Left ventricle myocardium superior (tissue), 1 donor: Measurements from ENCODE around the gene CFL2. TPM values are rescaled to one million over a fixed set of nuclear protein-coding genes. Genes with fewer than 3 reads are reported as not detected.

Experiments used
- ATAC-seq: fragments of 200-7000 bp; cut with Tn5 transposase; one replicate; pipeline ENCODE4 v1.9.1; 2020; ENCODE audit warnings: mild to moderate bottlenecking, moderate library complexity
- DNase-seq: peaks from one replicate; pipeline ENCODE4 v3.0.0-alpha.2; 2020
- intact Hi-C: fragments of 100-400 bp; cut with micrococcal nuclease; formaldehyde crosslinking; loops from one replicate; pipeline ENCODE4 v1.11.0; 2022
- total RNA-seq: library from RNA; stranded (reverse); fragmentation: NEBNext Ultra II Directional; extraction: Animal tissue kit (Norgen Biotek cat#: 25700); gene quantifications from one replicate; pipeline ENCODE4 v1.2.1, GENCODE V29; 2021
- donor health status: DM: no; HTN: yes; CAD: no; lungs with severe emphysema.

Gene CFL2
- total RNA-seq, 1 donor from 2014 or later, result 414 TPM

DNA sequence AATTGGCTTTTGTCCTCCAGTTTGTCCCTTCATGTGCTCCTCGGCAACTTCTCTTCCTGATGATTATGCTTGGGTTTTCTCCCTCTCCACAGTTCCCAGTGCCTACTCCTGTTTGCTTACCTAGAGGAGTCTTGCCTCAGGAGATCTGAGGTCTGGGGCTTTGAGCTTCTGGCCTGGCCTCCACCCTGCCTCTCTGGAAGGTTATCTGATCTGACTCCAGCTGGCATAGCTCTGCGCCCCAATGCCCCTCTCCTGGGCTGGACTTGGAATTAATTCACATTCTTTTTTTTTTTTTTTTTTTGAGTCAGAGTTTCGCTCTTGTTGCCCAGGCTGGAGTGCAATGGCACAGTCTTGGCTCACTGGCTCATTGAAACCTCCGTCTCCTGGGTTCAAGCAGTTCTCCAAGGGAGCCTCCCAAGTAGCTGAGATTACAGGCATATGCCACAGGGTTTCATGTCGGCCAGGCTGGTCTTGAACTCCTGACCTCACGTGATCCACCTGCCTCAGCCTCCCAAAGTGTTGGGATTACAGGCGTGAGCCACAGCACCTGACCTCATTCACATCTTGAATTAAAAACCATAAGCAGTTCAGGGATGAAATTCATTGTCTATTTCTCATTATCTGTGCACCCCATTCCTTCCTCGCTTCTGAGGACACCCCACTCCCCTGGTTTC is 33.5 kb downstream of the CFL2 start:
- ATAC-seq (no peak), DNase-seq (no peak)
- intact Hi-C loops, result no loop called here

DNA sequence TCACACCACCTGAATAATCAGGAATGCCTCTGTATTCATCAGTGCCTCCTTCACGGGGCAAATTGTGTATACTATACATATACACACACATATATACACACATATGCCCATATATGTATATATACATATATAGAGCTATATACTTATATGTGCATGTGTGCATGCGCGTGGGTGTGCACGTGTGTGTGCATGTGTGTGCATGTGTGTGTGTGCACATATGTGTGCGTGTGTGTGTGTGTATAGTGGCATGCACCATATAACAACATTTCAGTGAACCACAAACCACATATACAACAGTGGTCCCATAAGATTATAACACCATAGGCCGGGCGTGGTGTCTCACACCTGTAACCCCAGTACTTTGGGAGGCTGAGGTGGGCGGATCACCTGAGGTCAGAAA is 35.7 kb downstream of the CFL2 start:
- no peak for DNase-seq
- ATAC-seq, result no peak
- intact Hi-C loops, result no loop called here

DNA sequence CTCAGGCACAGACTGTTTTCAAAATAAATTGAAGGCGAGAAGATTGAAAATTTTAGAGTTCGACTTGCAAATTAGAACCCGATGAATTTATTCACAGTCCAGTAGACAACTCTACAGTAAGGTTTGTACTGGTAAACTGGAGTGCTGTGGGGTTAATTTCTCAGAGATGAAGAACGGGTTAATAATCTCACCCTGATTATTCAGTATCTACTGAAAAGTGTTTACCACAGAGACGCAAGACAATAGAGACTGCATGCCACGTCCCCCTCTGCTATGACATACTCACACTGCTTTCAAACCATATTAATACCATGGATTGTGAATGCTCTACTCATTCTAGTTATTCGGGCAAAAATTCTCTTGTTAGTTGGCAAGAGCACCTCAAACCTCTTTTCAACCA is 36.1 kb downstream of the CFL2 start:
- DNase-seq (no peak), ATAC-seq (no peak)
- intact Hi-C loops, result no loop called here

DNA sequence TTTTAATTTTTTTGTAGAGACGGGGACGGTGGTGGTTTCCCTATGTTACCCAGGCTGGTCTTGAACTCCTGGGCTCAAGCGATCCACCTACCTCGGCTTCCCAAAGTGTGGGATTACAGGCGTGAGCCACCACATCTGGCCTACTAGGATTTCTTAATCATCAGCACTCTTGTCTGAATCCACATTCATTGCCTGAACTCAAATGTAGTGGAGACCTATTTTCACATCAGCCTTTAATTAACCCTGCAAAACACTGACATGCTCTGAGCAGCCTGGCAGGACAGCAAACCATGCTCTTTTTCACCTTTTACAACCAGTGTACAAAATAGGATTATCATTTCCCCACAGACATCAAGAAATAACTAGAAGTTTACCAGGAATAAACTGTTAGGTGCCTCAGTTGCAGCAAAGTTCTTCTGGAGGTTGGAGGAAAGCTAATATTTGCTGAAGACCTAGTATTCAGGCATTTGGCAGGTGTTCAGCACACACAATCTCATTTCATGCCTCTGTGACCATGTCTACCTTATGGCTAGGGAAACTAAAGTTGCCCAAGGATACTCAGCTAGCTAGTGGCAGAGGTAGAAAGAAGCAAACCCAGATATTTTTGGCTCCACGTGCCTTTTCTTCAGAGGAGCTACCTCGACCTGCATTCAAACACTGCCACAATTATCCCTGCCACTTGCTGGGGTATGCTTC is 37.7 kb downstream of the CFL2 start:
- intact Hi-C loops, result no loop called here
- ATAC-seq (no peak), DNase-seq (no peak)

DNA sequence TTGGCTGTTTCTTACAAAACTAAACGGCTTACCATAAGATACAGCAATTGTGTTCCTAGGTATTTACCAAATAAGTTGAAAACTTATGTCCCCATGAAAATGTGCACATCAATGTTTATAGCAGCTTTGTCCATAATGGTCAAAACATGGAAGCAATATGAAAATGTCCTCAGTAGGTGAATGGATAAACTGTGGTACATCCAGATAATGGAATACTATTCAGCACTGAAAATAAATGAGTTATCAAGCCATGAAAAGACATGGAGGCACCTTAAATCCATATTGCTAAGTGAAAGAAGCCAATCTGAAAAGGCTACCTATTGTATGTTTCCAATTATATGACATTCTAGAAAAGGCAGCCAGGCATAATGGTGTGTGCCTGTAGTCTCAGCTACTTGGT is 40.7 kb downstream of the CFL2 start:
- DNase-seq (no peak), ATAC-seq (no peak)
- intact Hi-C loops, result loop anchor here (2.0 kb wide), 1 partner anchor 49 kb away; no protein-coding TSS in a partner anchor

DNA sequence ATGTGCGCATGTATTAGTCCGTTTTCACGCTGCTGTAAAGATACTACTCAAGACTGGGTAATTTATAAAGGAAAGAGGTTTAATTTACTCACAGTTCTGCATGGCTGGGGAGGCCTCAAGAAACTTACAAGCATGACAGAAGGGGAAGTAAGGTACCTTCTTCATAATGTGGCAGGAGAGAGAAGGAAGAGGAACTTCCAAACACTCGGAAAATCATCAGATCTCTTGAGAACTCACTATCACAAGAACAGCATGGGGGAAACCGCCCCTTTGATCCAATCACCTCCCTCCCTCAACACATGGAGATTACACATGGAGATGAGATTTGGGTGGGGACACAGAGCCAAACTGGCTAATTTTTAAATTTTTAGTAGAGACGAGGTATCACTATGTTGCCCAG is 42.7 kb downstream of the CFL2 start:
- ATAC-seq, result no peak

DNA sequence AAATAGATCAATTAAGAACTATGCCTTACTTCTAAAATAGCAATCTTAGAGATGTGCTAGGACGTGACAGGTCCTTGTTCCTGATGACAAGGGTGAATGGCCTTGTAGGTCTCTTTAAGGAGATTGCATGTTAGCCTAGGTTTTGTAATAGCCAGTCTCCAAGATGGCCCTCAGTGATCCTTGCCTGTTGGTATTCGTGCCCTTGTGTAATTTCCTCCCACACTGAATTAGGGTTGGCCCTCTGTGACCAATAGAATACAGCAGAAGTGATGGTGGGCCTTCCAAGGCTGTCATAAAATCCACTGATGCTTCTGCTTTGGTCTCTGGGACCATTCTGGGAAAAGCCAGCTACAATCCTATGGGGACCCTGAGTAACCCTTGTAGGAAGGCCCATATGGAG is 46.3 kb downstream of the CFL2 start:
- intact Hi-C loops, result no loop called here
- DNase-seq (no peak), ATAC-seq (no peak)

More for the DNA sequence above, 42.7 kb downstream of the CFL2 start:
- intact Hi-C loops, result no loop called here
- DNase-seq, result no peak

DNA sequence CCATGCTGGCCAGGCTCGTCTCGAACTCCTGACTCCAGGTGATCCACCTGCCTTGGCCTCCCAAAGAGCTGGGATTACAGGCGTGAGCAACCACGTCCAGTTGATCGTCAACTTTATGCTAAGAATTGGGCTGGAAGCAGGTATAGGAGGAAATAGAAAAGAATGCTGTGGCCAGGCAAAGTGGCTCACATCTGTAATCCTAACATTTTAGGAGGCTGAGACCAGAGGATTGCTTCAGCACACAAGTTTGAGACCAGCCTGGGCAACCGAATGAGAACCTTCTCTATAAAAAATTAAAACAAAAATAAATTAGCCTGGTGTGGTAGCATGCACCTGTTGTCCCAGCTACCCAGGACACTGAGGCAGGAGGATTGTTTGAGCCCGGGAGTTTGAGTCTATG is 47.4 kb downstream of the CFL2 start:
- no peak for DNase-seq
- ATAC-seq, result no peak
- intact Hi-C loops, result no loop called here

DNA sequence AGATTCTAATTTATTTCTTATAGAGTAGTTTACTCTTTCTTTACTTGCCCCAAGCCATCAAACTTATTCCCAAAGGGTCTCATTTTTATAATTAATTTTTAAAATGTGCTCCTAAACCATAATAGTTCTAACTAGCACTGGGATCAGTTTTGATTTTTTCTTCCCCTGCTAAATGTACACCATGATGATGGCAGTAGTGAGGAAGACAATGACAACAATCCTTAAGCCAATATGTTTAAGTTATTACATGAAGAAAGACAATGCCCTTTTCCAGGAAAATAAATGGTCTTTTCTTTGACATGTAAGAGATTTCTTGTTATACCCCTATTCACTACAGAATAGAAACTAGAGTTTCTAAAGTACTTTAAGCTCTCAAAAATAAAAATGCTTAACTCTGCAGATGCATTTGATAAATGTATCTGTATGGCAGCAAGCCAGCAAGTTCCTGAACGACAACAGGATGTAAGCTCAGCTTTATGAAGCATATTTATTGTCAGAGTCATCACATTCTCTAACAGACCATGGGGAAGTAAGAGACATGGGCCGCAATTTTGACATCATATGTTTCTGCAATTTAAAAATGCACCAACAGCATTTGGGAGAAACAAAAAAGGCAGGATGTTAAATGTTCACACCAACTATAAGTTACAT is 48.5 kb downstream of the CFL2 start:
- intact Hi-C loops, result no loop called here
- DNase-seq, result no peak
- ATAC-seq, result peak; percentile 54

DNA sequence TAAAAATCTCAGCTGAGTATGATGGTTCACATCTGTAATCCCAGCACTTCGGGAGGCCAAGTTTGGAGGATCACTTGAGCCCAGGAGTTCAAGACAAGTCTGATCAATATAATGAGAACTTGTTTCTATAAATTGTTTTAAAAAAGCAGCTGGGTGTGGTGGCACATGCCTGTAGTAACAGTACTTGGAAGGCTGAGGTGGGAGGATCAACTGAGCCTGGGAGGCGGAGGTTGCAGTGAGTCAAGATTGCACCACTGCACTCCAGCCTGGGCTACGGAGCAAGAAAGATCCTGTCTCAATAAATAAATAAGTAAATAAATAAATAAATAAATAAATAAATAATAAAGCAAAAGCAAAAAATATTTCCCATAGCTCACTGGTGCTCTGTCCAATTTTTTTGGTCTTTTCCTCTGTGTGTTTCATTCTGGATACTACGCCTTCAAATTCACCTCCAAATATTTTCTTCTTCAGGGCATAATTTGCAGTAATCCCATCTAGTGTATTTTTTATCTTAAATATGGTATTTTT is 51.8 kb downstream of the CFL2 start:
- no peak for ATAC-seq
- intact Hi-C loops, result no loop called here
- no peak for DNase-seq

DNA sequence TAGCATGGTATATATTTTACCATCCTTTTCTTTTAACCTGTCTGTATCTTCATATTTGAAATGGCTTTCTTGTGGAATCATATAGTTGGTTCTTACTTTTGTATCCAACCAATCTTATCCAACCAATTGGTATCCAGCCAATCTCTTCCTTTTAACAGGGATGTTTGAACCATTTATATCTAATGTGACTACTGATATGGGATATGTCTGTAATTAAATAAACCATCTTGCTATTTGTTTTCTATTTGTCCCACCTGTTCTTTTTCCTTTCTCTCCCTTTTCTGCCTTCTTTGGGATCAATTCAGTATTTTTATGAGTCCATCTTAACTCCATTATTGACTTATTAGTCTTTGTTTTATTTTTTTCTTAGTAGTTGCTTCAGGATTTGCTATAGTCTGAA is 53.6 kb downstream of the CFL2 start:
- intact Hi-C loops, result no loop called here
- ATAC-seq, result no peak
- DNase-seq, result no peak

Other genes with a start within 250 kb of the CFL2 start
- gene EAPP, start 174.9 kb downstream of the CFL2 start, total RNA-seq, result 19.3 TPM
- 61.0 TPM for gene SNX6, start 84.4 kb downstream of the CFL2 start, total RNA-seq
- gene BAZ1A, start 160.8 kb upstream of the CFL2 start, total RNA-seq, result 4.9 TPM